Esophagus squamous epithelium (tissue), 5 donors: Measurements from ENCODE around the gene KLC4. TPM values are rescaled to one million over a fixed set of nuclear protein-coding genes. Genes with fewer than 3 reads are reported as not detected.
"Not testable (repeated sequence)": the region's sequence is repeated elsewhere in the genome, so short reads cannot be mapped to it uniquely, and the experiment has no call there.

ENCODE experiments used
- DNase-seq: peaks from one replicate; lab custom pipeline; 2025; lab: John Stamatoyannopoulos, UW
- H3K27ac ChIP-seq, 4 donors: fragments of 200-600 bp; sonication (generic); one replicate each; pipeline ENCODE4 v1.5.1; 2016 to 2019; ENCODE audit warnings: mild to moderate bottlenecking in 1 of 4
- H3K27me3 ChIP-seq, 4 donors: fragments of 200-600 bp; sonication (generic); 1 replicate in 3 of 4; 2 replicates in 1 of 4; pipeline versions ENCODE4 v1.5.1 to v1.6.0; 2017 to 2021; ENCODE audit warnings: antibody characterized with exemption in 1 of 4
- H3K36me3 ChIP-seq, 3 donors: fragments of 200-600 bp; sonication (generic); one replicate each; pipeline ENCODE4 v1.5.1; 2016 to 2019
- H3K4me1 ChIP-seq, 3 donors: fragments of 200-600 bp; sonication (generic); one replicate each; pipeline ENCODE4 v1.5.1; 2017 to 2019
- H3K4me3 ChIP-seq, 4 donors: fragments of 200-600 bp; sonication (generic); 1 replicate in 3 of 4; 2 replicates in 1 of 4; pipeline ENCODE4 v1.5.1; 2016 to 2019; ENCODE audit warnings: mild to moderate bottlenecking in 2 of 4, moderate library complexity in 1 of 4
- H3K9me3 ChIP-seq, 3 donors: fragments of 200-600 bp; sonication (generic); one replicate each; pipeline ENCODE4 v1.5.1; 2016 to 2019
- CTCF ChIP-seq, 6 experiments: fragments of 450-650 bp in 4 of 6; fragments of 200-600 bp in 2 of 6; sonication (generic) in 2 of 6; IDR thresholded peaks; one replicate each; pipeline ENCODE4 v1.5.1; 2016 to 2019; ENCODE audit warnings: antibody characterized with exemption in 6 of 6, mild to moderate bottlenecking in 4 of 6, moderate library complexity in 4 of 6
- POLR2A ChIP-seq, 4 donors: fragments of 450-650 bp; IDR thresholded peaks; one replicate each; pipeline ENCODE4 v1.6.1; 2017; ENCODE audit warnings: antibody characterized with exemption in 4 of 4, mild to moderate bottlenecking in 4 of 4, moderate library complexity in 3 of 4
- WGBS, 2 donors: methylation state at CpG; one replicate each; pipeline ENCODE4 v1.1.5; 2018; 5-methylcytosine and 5-hydroxymethylcytosine counted together
- intact Hi-C: fragments of 100-400 bp; cut with DNase I; formaldehyde crosslinking; loops from one replicate; pipeline ENCODE4 v1.15.0; 2022
- total RNA-seq, 4 donors: library from RNA; depleted of rRNA; stranded (reverse); fragments of >200 nt; gene quantifications; one replicate each; pipeline ENCODE4 v1.1.0, GENCODE V29; 2016
- donor health status: DM: yes; HTN: yes; CAD: no.

The KLC4 gene
- total RNA-seq, 4 donors from 2014 or later: 4.5 to 15.8 (median 9.4) TPM

GRCh38 chr6:43113431-43114260 lies 54.2 kb downstream of the KLC4 start:
- H3K27ac ChIP-seq: peak overlapping the region; percentile 71 to 86 (median 80)
- no peaks in the 10 kb centered on the region for H3K36me3 ChIP-seq
- intact Hi-C loops: no loop called here
- DNase-seq: no peak
- 35 to 62% methylated on average over 7 to 8 of the region's 12 CpGs for WGBS, 2 donors
- TF ChIP-seq POLR2A (IDR thresholded peaks at IDR 0.05): no peak
- TF ChIP-seq CTCF (IDR thresholded peaks at IDR 0.05): no peak
- peaks cover 16 to 65% (median 36%) of the 10 kb centered on the region in 3 donors for H3K4me1 ChIP-seq
- no peaks in the 10 kb centered on the region for H3K27me3 ChIP-seq
- no peaks in the 10 kb centered on the region for H3K9me3 ChIP-seq
- H3K4me3 ChIP-seq: no peak overlapping the region

GRCh38 chr6:43115365-43115764 lies 55.9 kb downstream of the KLC4 start:
- Histone ChIP-seq H3K4me3 (no peak overlapping the region), H3K4me1 (peaks cover 16 to 73% (median 37%) of the 10 kb centered on the region in 3 donors)
- intact Hi-C loops: no loop called here

GRCh38 chr6:43117466-43117865 lies 58.0 kb downstream of the KLC4 start:
- H3K27me3 ChIP-seq, intact Hi-C loops, DNase-seq, H3K4me3 ChIP-seq, H3K9me3 ChIP-seq, H3K36me3 ChIP-seq: not testable (repeated sequence)
- Histone ChIP-seq H3K27ac (peak overlapping the region in 3 of 4 donors; percentile 83 to 86 (median 85)), H3K4me1 (peaks cover 21 to 76% (median 55%) of the 10 kb centered on the region in 3 donors)
- WGBS, 2 donors: 84 to 89% methylated on average over 8 of the region's 8 CpGs

More at GRCh38 chr6:43115365-43115764, 55.9 kb downstream of the KLC4 start:
- Histone ChIP-seq H3K27me3 (no peaks in the 10 kb centered on the region), H3K9me3 (no peaks in the 10 kb centered on the region), H3K27ac (peak overlapping the region; percentile 52 to 86 (median 80)), H3K36me3 (no peaks in the 10 kb centered on the region)
- no peak for DNase-seq
- TF ChIP-seq CTCF (IDR thresholded peaks at IDR 0.05) (no peak), POLR2A (IDR thresholded peaks at IDR 0.05) (no peak)
- 33 to 37% methylated on average over 1 to 3 of the region's 6 CpGs for WGBS, 2 donors

- Histone ChIP-seq H3K27me3 (no peaks in the 10 kb centered on the region), H3K36me3 (no peaks in the 10 kb centered on the region), H3K4me1 (peaks cover 18 to 76% (median 57%) of the 10 kb centered on the region in 3 donors), H3K4me3 (no peak overlapping the region), H3K27ac (peak overlapping the region in 3 of 4 donors; percentile 11 to 20 (median 12)), H3K9me3 (no peaks in the 10 kb centered on the region)
- no peak for DNase-seq
- 48 to 83% methylated on average over 3 to 4 of the region's 4 CpGs for WGBS, 2 donors
- TF ChIP-seq POLR2A (IDR thresholded peaks at IDR 0.05): no peak
- no peak for TF ChIP-seq CTCF (IDR thresholded peaks at IDR 0.05)
- intact Hi-C loops: no loop called here
These were observed 60.1 kb downstream of the KLC4 start for GRCh38 chr6:43119482-43119881.

GRCh38 chr6:43120101-43120763 lies 60.8 kb downstream of the KLC4 start:
- Histone ChIP-seq H3K9me3 (no peaks in the 10 kb centered on the region), H3K36me3 (no peaks in the 10 kb centered on the region), H3K27me3 (no peaks in the 10 kb centered on the region), H3K4me1 (peaks cover 14 to 76% (median 51%) of the 10 kb centered on the region in 3 donors), H3K4me3 (no peak overlapping the region), H3K27ac (peak overlapping the region; percentile 45 to 86 (median 78))
- 86 to 93% methylated on average over 6 to 8 of the region's 9 CpGs for WGBS, 2 donors
- intact Hi-C loops: no loop called here
- DNase-seq: no peak
- no peak for TF ChIP-seq CTCF (IDR thresholded peaks at IDR 0.05)
- no peak for TF ChIP-seq POLR2A (IDR thresholded peaks at IDR 0.05)
